Endothelial cell of umbilical vein (primary cell): ENCODE data around the gene PIP5K1A. TPM values are rescaled to one million over a fixed set of nuclear protein-coding genes. Genes with fewer than 3 reads are reported as not detected.

Source experiments
- BruUV-seq: library from RNA; stranded (reverse); fragments of 400-500 nt; replicated peaks from 2 replicates; lab custom pipeline; 2021; lab: Mats Ljungman, UMichigan
- CTCF ChIA-PET: fragments of 300-600, 350-600 bp; sonication (Branson Sonifier 250); formaldehyde crosslinking; loops from one replicate; lab custom pipeline; 2021; ENCODE audit warnings: antibody characterized with exemption, inconsistent platforms; lab: Charles Lee
- POLR2A ChIA-PET: fragments of 300-600, 350-600 bp; sonication (Branson Sonifier 250); formaldehyde crosslinking; loops from one replicate; lab custom pipeline; 2021; ENCODE audit warnings: antibody characterized with exemption, inconsistent platforms; lab: Charles Lee
- DNase-seq: peaks from one replicate; pipeline ENCODE4 v3.0.0-alpha.2; 2011; ENCODE audit warnings: low read depth, low spot score
- FAIRE-seq: peaks from 2 replicates; lab custom pipeline; 2011; peaks lifted over from hg19 to GRCh38; lab: Jason Lieb, UNC
- H2AFZ ChIP-seq: 2 replicates; pipeline ENCODE4 v1.6.0; 2012; ENCODE audit warnings: low read depth, low read length, control low read depth, inconsistent platforms
- H3K27ac ChIP-seq: 2 replicates; pipeline ENCODE4 v1.5.1; 2011; ENCODE audit warnings: low read depth, mild to moderate bottlenecking, control low read depth, low read length, moderate library complexity; ENCODE audit not compliant: insufficient read depth
- H3K27me3 ChIP-seq, 2 experiments: 2 replicates each; pipeline versions ENCODE4 v1.6.0 to v1.6.1; 2011; ENCODE audit warnings: low read length in 2 of 2, mixed read lengths in 1 of 2; ENCODE audit not compliant: control insufficient read depth in 2 of 2, insufficient read depth in 2 of 2
- H3K36me3 ChIP-seq, 2 experiments: 2 replicates in 1 of 2; 3 replicates in 1 of 2; pipeline ENCODE4 v1.5.1; 2011; ENCODE audit warnings: low read length in 2 of 2, mild to moderate bottlenecking in 1 of 2, moderate library complexity in 1 of 2; ENCODE audit not compliant: control insufficient read depth in 2 of 2, insufficient read depth in 2 of 2; ENCODE audit errors: extremely low read depth in 1 of 2
- H3K4me1 ChIP-seq: 3 replicates; pipeline ENCODE4 v1.5.1; 2011; ENCODE audit warnings: mild to moderate bottlenecking, low read length; ENCODE audit not compliant: control insufficient read depth, insufficient read depth; ENCODE audit errors: extremely low read depth
- H3K4me2 ChIP-seq: 2 replicates; pipeline ENCODE4 v1.6.1; 2011; ENCODE audit warnings: low read length, control low read depth, mixed read lengths; ENCODE audit not compliant: insufficient read depth
- H3K4me3 ChIP-seq, 3 experiments: fragments of 200-600 bp in 1 of 3; sonication (generic), shearing (Covaris generic) in 1 of 3; replicated peaks in 1 of 3; 2 replicates each; pipeline ENCODE4 v1.5.1; 2011 to 2016; ENCODE audit warnings: control low read depth in 3 of 3, low read length in 3 of 3, mild to moderate bottlenecking in 2 of 3, inconsistent platforms in 1 of 3, low read depth in 1 of 3, moderate library complexity in 1 of 3; ENCODE audit not compliant: insufficient read depth in 1 of 3
- H3K79me2 ChIP-seq: 2 replicates; pipeline ENCODE4 v1.6.0; 2012; ENCODE audit warnings: low read length, inconsistent platforms; ENCODE audit not compliant: control insufficient read depth, insufficient read depth
- H3K9ac ChIP-seq: replicated peaks from 2 replicates; pipeline ENCODE3; 2011; ENCODE audit warnings: low read length, control low read depth; ENCODE audit not compliant: insufficient read depth; ENCODE audit errors: extremely low read depth
- H3K9me1 ChIP-seq: replicated peaks from 3 replicates; pipeline ENCODE4 v1.6.0; 2011; ENCODE audit warnings: mild to moderate bottlenecking, low read length; ENCODE audit not compliant: control insufficient read depth, insufficient read depth; ENCODE audit errors: extremely low read depth
- H3K9me3 ChIP-seq: replicated peaks from 2 replicates; pipeline ENCODE4 v1.5.1; 2012; ENCODE audit warnings: low read length, inconsistent platforms; ENCODE audit not compliant: control insufficient read depth, insufficient read depth
- H4K20me1 ChIP-seq: replicated peaks from 2 replicates; pipeline ENCODE3; 2011; ENCODE audit warnings: mild to moderate bottlenecking, low read length; ENCODE audit not compliant: control insufficient read depth, insufficient read depth; ENCODE audit errors: extremely low read depth
- CTCF ChIP-seq, 2 donors: IDR thresholded peaks; 1 replicate in 1 of 2; 2 replicates in 1 of 2; pipeline ENCODE4 v1.5.1; 2011; ENCODE audit warnings: low read length in 2 of 2, mild to moderate bottlenecking in 2 of 2, moderate library complexity in 2 of 2, control low read depth in 1 of 2, inconsistent platforms in 1 of 2, low read depth in 1 of 2; ENCODE audit not compliant: insufficient read depth in 1 of 2; ENCODE audit errors: extremely low read depth in 1 of 2
- EZH2 ChIP-seq: IDR thresholded peaks from 2 replicates; pipeline ENCODE4 v1.6.1; 2012; ENCODE audit warnings: borderline replicate concordance, low read depth, mild to moderate bottlenecking, moderate library complexity, low read length, inconsistent platforms; ENCODE audit not compliant: severe bottlenecking
- FOS ChIP-seq: IDR thresholded peaks from 2 replicates; pipeline ENCODE4 v1.6.1; 2011; ENCODE audit warnings: mild to moderate bottlenecking, low read length, moderate library complexity, borderline replicate concordance; ENCODE audit not compliant: insufficient read depth
- GATA2 ChIP-seq: IDR thresholded peaks from 2 replicates; pipeline ENCODE4 v1.7.0; 2011; ENCODE audit warnings: low read depth, mild to moderate bottlenecking, moderate library complexity, mixed read lengths, low read length; ENCODE audit not compliant: insufficient read length, insufficient read depth
- JUN ChIP-seq: IDR thresholded peaks from 2 replicates; pipeline ENCODE4 v1.6.1; 2011; ENCODE audit warnings: borderline replicate concordance, low read depth; ENCODE audit not compliant: insufficient read length, insufficient read depth
- MAX ChIP-seq: IDR thresholded peaks from 2 replicates; pipeline ENCODE4 v1.6.1; 2011; ENCODE audit not compliant: insufficient read depth, insufficient read length
- MYC ChIP-seq: IDR thresholded peaks from one replicate; pipeline ENCODE4 v1.6.1; 2011; ENCODE audit warnings: mild to moderate bottlenecking, low read depth, low read length
- POLR2A ChIP-seq: IDR thresholded peaks from 2 replicates; pipeline ENCODE4 v1.6.1; 2012; ENCODE audit warnings: low read depth, mild to moderate bottlenecking, control low read depth, low read length
- POLR2AphosphoS5 ChIP-seq: IDR thresholded peaks from 2 replicates; pipeline ENCODE4 v1.6.1; 2012; ENCODE audit warnings: low read depth, mild to moderate bottlenecking, control low read depth, low read length, moderate library complexity; ENCODE audit not compliant: insufficient read depth
- dilution Hi-C: fragments of 300-500 bp; cut with MboI; formaldehyde crosslinking; loops from one replicate; pipeline ENCODE4 v1.15.0; 2019; ENCODE audit warnings: low sequenced_read_pairs; ENCODE audit not compliant: extremely low pct_ligation_motif_present
- intact Hi-C: fragments of 100-400 bp; cut with micrococcal nuclease; formaldehyde crosslinking; loops from one replicate; pipeline ENCODE4 v1.10.0; 2022
- polyA plus RNA-seq, 4 experiments: library from polyadenylated mRNA; depleted of rRNA in 3 of 4; stranded (reverse) in 3 of 4; unstranded in 1 of 4; fragments of >200 nt; gene quantifications; 2 replicates each; pipeline versions ENCODE4 v1.2.1 to v1.2.3, GENCODE V29; 2011 to 2012; ENCODE audit warnings: missing spikeins in 1 of 4
- total RNA-seq: library from RNA; stranded (reverse); gene quantifications from 2 replicates; pipeline ENCODE4 v1.2.3, GENCODE V29; 2021

PIP5K1A gene
- total and polyA plus RNA-seq, 2 donors (not counting 3 experiments of a cell fraction or from before 2014, with no cell fraction given): 72.1 to 79.3 TPM

- H3K36me3 ChIP-seq: peaks cover 0 to 16% of the 10 kb centered on the region in 2 experiments
- peak; percentile 52 for FAIRE-seq
- H3K27me3 ChIP-seq: no peaks in the 10 kb centered on the region
- H3K79me2 ChIP-seq: peaks cover 21% of the 10 kb centered on the region
- ChIA-PET POLR2A (interaction anchor here (0.7 kb wide), 2 partner anchors 115 to 174 kb away, joined by 3 to 4 read pairs; no protein-coding TSS in a partner anchor), CTCF (interaction anchor here (1.1 to 1.4 kb wide), 3 partner anchors 23 to 142 kb away, joined by 3 to 6 read pairs (median 4); partner anchors contain the start of gene VPS72)
- DNase-seq: no peak
- TF ChIP-seq MYC: no peak
- no peak for TF ChIP-seq GATA2
- no peak for TF ChIP-seq CTCF (IDR thresholded peaks at IDR 0.05; ENCODE audit: extremely low read depth in 1 of 2, insufficient read depth in 1 of 2, low read depth in 1 of 2, low read length in 2 of 2)
- no peak for TF ChIP-seq POLR2A
- TF ChIP-seq POLR2AphosphoS5: no peak
- no peak for TF ChIP-seq MAX
- no peak for TF ChIP-seq EZH2
- no peak for TF ChIP-seq JUN
- no peak for TF ChIP-seq FOS
- no TSS peak for BruUV-seq
- intact Hi-C loops: loop anchor here (1.0 kb wide), 3 partner anchors 32 to 158 kb away; partner anchors contain the start of genes PIP5K1A and PRUNE1
- H3K4me1 ChIP-seq: peaks cover 19% of the 10 kb centered on the region
- H3K9me1 ChIP-seq: no peaks in the 10 kb centered on the region
- peak overlapping the region; percentile 54 for H3K4me2 ChIP-seq
- no peaks in the 10 kb centered on the region for H4K20me1 ChIP-seq
- dilution Hi-C loops: no loop called here
- H2AFZ ChIP-seq: peak overlapping the region; percentile 63
- peak overlapping the region; percentile 94 for H3K9ac ChIP-seq
- H3K27ac ChIP-seq: peak overlapping the region; percentile 65
- H3K4me3 ChIP-seq: peak overlapping the region; percentile 65 to 89 (median 81)
- H3K9me3 ChIP-seq: no peaks in the 10 kb centered on the region
Observed at GRCh38 chr1:151166505-151166956, 31.8 kb upstream of the PIP5K1A start.
